K562 (cell line): ENCODE measurements around the gene AKAP6. TPM values are rescaled to one million over a fixed set of nuclear protein-coding genes. Genes with fewer than 3 reads are reported as not detected.

ENCODE experiments used
- ATAC-seq: fragments of 200-7000 bp; cut with Tn5 transposase; 3 replicates; pipeline ENCODE4 v1.9.1; 2020; ENCODE audit warnings: moderate library complexity
- BruUV-seq: library from RNA; stranded (reverse); fragments of 400-500 nt; replicated peaks from 2 replicates; lab custom pipeline; 2021; lab: Mats Ljungman, UMichigan
- CTCF ChIA-PET: fragments of 300-600 bp; formaldehyde crosslinking; extraction: SDS; loops from one replicate; lab custom pipeline; 2021; ENCODE audit warnings: low intra/inter-chr PET ratio; lab: Yijun Ruan, JAX
- POLR2A ChIA-PET: fragments of 300-600, 350-650 bp; sonication (Branson Sonifier 250); formaldehyde crosslinking; extraction: SDS; loops from one replicate; lab custom pipeline; 2021; ENCODE audit warnings: antibody characterized with exemption, inconsistent platforms; lab: Yijun Ruan, JAX
- DNase-seq, 4 experiments: peaks; one replicate each; pipeline versions ENCODE4 v3.0.0 to v3.0.0-alpha.2; 2011 to 2018; ENCODE audit warnings: low spot score in 3 of 4, mixed read lengths in 3 of 4; ENCODE audit errors: extremely low read depth in 1 of 4
- FAIRE-seq: peaks from 2 replicates; lab custom pipeline; 2011; peaks lifted over from hg19 to GRCh38; lab: Jason Lieb, UNC
- H2AFZ ChIP-seq: 2 replicates; pipeline ENCODE4 v1.6.0; 2011; ENCODE audit warnings: low read depth, low read length, control low read depth, inconsistent platforms
- H3K27ac ChIP-seq: fragments of 200-600 bp; 3 replicates; pipeline ENCODE4 v1.8.0; 2011; ENCODE audit warnings: low read depth, mild to moderate bottlenecking, control low read depth, inconsistent platforms, low read length, moderate library complexity, mixed read lengths; ENCODE audit errors: extremely low read depth
- H3K27me3 ChIP-seq, 2 experiments: fragments of 300-600 bp in 1 of 2; 2 replicates in 1 of 2; 3 replicates in 1 of 2; pipeline versions ENCODE4 v1.6.0 to v1.8.0; 2011; ENCODE audit warnings: inconsistent platforms in 2 of 2, low read length in 2 of 2, mild to moderate bottlenecking in 1 of 2, mixed read lengths in 1 of 2, moderate library complexity in 1 of 2; ENCODE audit not compliant: control insufficient read depth in 2 of 2, insufficient read depth in 2 of 2
- H3K36me3 ChIP-seq: fragments of 300-600 bp; 3 replicates; pipeline ENCODE4 v1.8.0; 2011; ENCODE audit warnings: mild to moderate bottlenecking, low read length, inconsistent platforms; ENCODE audit not compliant: control insufficient read depth, insufficient read depth
- H3K4me1 ChIP-seq, 2 experiments: fragments of 200-600 bp in 1 of 2; replicated peaks in 1 of 2; 2 replicates in 1 of 2; 3 replicates in 1 of 2; pipeline versions ENCODE4 v1.5.1 to v1.8.0; 2011; ENCODE audit warnings: inconsistent platforms in 2 of 2, low read length in 2 of 2, mild to moderate bottlenecking in 1 of 2, mixed read lengths in 1 of 2, moderate library complexity in 1 of 2; ENCODE audit not compliant: control insufficient read depth in 2 of 2, insufficient read depth in 2 of 2
- H3K4me2 ChIP-seq: 2 replicates; pipeline ENCODE4 v1.6.1; 2011; ENCODE audit warnings: low read length, control low read depth, inconsistent platforms, mixed read lengths; ENCODE audit not compliant: insufficient read depth
- H3K4me3 ChIP-seq: fragments of 200-600 bp; sonication (generic), shearing (Covaris generic); 2 replicates; pipeline ENCODE4 v1.5.1; 2016; ENCODE audit warnings: control low read depth, inconsistent platforms
- H3K79me2 ChIP-seq: fragments of 200-600 bp; 3 replicates; pipeline ENCODE4 v1.8.0; 2011; ENCODE audit warnings: low read length, inconsistent platforms; ENCODE audit not compliant: control insufficient read depth, insufficient read depth
- H3K9ac ChIP-seq, 2 experiments: 2 replicates each; pipeline versions ENCODE4 v1.6.0 to v1.6.1; 2011; ENCODE audit warnings: low read depth in 2 of 2, low read length in 2 of 2, control low read depth in 1 of 2, inconsistent platforms in 1 of 2, mild to moderate bottlenecking in 1 of 2, mixed read lengths in 1 of 2; ENCODE audit not compliant: insufficient read depth in 1 of 2
- H3K9me1 ChIP-seq: one replicate; pipeline ENCODE4 v1.6.0; 2011; ENCODE audit warnings: inconsistent platforms, mild to moderate bottlenecking, low read length, moderate library complexity; ENCODE audit not compliant: control insufficient read depth, insufficient read depth
- H3K9me3 ChIP-seq: replicated peaks from 2 replicates; pipeline ENCODE4 v1.5.1; 2011; ENCODE audit warnings: low read depth, low read length, inconsistent platforms; ENCODE audit not compliant: control insufficient read depth, insufficient read depth
- H4K20me1 ChIP-seq: replicated peaks from 2 replicates; pipeline ENCODE4 v1.6.1; 2011; ENCODE audit warnings: low read length, inconsistent platforms, mixed read lengths; ENCODE audit not compliant: control insufficient read depth, insufficient read depth
- ADNP ChIP-seq: fragments of 200-800 bp; sonication (Bioruptor generic); IDR thresholded peaks from 2 replicates; pipeline ENCODE4 v1.6.1; 2016; ENCODE audit warnings: missing genetic modification characterization, missing compliant biosample characterization
- AFF1 ChIP-seq, 2 experiments: fragments of 450-650 bp; IDR thresholded peaks; 2 replicates each; pipeline ENCODE4 v1.6.1; 2018; ENCODE audit warnings: mild to moderate bottlenecking in 2 of 2, low read depth in 1 of 2; ENCODE audit not compliant: partially characterized antibody in 2 of 2
- BRF2 ChIP-seq: IDR thresholded peaks from 3 replicates; pipeline ENCODE4 v1.6.1; 2011; ENCODE audit warnings: borderline replicate concordance, mild to moderate bottlenecking; ENCODE audit not compliant: insufficient read length, insufficient read depth
- CCAR2 ChIP-seq: fragments of 200-400 bp; formaldehyde crosslinking; IDR thresholded peaks from 2 replicates; pipeline ENCODE4 v1.6.1; 2017; ENCODE audit warnings: mild to moderate bottlenecking, low read depth, low read length
- JUND ChIP-seq, 2 experiments: IDR thresholded peaks; 2 replicates in 1 of 2; 3 replicates in 1 of 2; pipeline ENCODE4 v1.6.1; 2011; ENCODE audit warnings: borderline replicate concordance in 2 of 2, low read depth in 2 of 2, low read length in 2 of 2, improper control_type of control experiment in 1 of 2, missing biosample characterization in 1 of 2, missing genetic modification characterization in 1 of 2, missing genetic modification reagents in 1 of 2
- NCOA6 ChIP-seq: fragments of 450-650 bp; IDR thresholded peaks from 2 replicates; pipeline ENCODE4 v1.6.1; 2017; ENCODE audit warnings: mild to moderate bottlenecking
- SAFB ChIP-seq: fragments of 200-400 bp; formaldehyde crosslinking; IDR thresholded peaks from 2 replicates; pipeline ENCODE4 v1.6.1; 2017; ENCODE audit warnings: low read depth, low read length, borderline replicate concordance
- SREBF1 ChIP-seq: fragments of 150-350 bp; IDR thresholded peaks from 2 replicates; pipeline ENCODE4 v1.6.1; 2014; ENCODE audit warnings: antibody characterized with exemption, low read depth, low read length, borderline replicate concordance
- STAT6 ChIP-seq: sonication (generic); formaldehyde crosslinking; IDR thresholded peaks from 2 replicates; pipeline ENCODE4 v1.8.1; 2023; ENCODE audit warnings: mild to moderate bottlenecking, missing genetic modification reagents
- ZNF445 ChIP-seq: fragments of 250-450 bp; sonication (Bioruptor Pico); IDR thresholded peaks from 2 replicates; pipeline ENCODE4 v1.4.0; 2020; ENCODE audit warnings: low read depth, mild to moderate bottlenecking, moderate library complexity
- ZNF586 ChIP-seq: fragments of 450-650 bp; formaldehyde crosslinking; conservative IDR thresholded peaks from 2 replicates; pipeline ENCODE4 v1.4.0; 2020; ENCODE audit warnings: mild to moderate bottlenecking, moderate library complexity
- WGBS: fragments of 100-300 bp; shearing (Covaris generic); methylation state at CpG from one replicate; pipeline ENCODE4 v1.1.6; 2016; ENCODE audit warnings: low coverage, mixed read lengths; ENCODE audit not compliant: insufficient coverage; ENCODE audit errors: missing lambda C conversion rate; 5-methylcytosine and 5-hydroxymethylcytosine counted together
- in situ Hi-C: fragments of 300-500 bp; cut with MboI; formaldehyde crosslinking; loops from 4 replicates; pipeline ENCODE4 v1.15.0; 2018; ENCODE audit warnings: inconsistent platforms, mixed read lengths
- intact Hi-C: fragments of 100-400 bp; cut with micrococcal nuclease; formaldehyde crosslinking; loops from 2 replicates; pipeline ENCODE4 v1.14.2; 2022
- polyA plus RNA-seq, 8 experiments: library from polyadenylated mRNA; depleted of rRNA in 4 of 8; stranded (reverse) in 5 of 8; unstranded in 3 of 8; fragments of >200 nt; fragmentation: Nextera tagmentation in 2 of 8; fragmentation: Illumina TruSeq in 1 of 8; extraction: Ambion mirVana in 2 of 8; extraction: Trizol in 1 of 8; gene quantifications; 2 replicates each; pipeline versions ENCODE4 v1.2.1 to v1.2.3, GENCODE V29; 2011 to 2014; ENCODE audit warnings: inconsistent platforms in 1 of 8, missing spikeins in 1 of 8
- total RNA-seq, 7 experiments: library from RNA; depleted of rRNA in 6 of 7; stranded (reverse); fragments of >200 nt in 6 of 7; fragmentation: Illumina TruSeq in 2 of 7; extraction: Trizol in 2 of 7; gene quantifications; 2 replicates each; pipeline versions ENCODE4 v1.2.1 to v1.2.3, GENCODE V29; 2011 to 2021; ENCODE audit warnings: low replicate concordance in 1 of 7

Gene AKAP6
- total and polyA plus RNA-seq, 9 of the 15 experiments (the other 6 are each of a cell fraction or from before 2014, with no cell fraction given): 0.03 to 1.7 (median 0.48) TPM

- ATAC-seq: no peak
- BruUV-seq: no TSS peak
- no peaks in the 10 kb centered on the region for H3K79me2 ChIP-seq
- TF ChIP-seq ZNF586 (CRISPR knock-in tag) (no peak), NCOA6 (no peak), CCAR2 (no peak), BRF2 (no peak), STAT6 (CRISPR knock-in tag) (no peak), SREBF1 (no peak), ZNF445 (no peak), ADNP (no peak), JUND (IDR thresholded peaks at IDR 0.05; ENCODE audit: borderline replicate concordance, low read depth, low read length) (no peak), JUND (tag; IDR thresholded peaks at IDR 0.05; ENCODE audit: borderline replicate concordance, low read depth, low read length) (no peak), AFF1 (IDR thresholded peaks at IDR 0.05; ENCODE audit: low read depth in 1 of 2, partially characterized antibody in 2 of 2) (no peak), SAFB (no peak)
Observed at GRCh38 chr14:32474478-32475195, 145.5 kb downstream of the AKAP6 start.

More at GRCh38 chr14:32474478-32475195, 145.5 kb downstream of the AKAP6 start:
- Histone ChIP-seq H3K4me2 (no peak overlapping the region), H3K27me3 (peaks cover 0 to 5% of the 10 kb centered on the region in 2 experiments; a peak in 2 of 5 replicates), H3K9me3 (no peaks in the 10 kb centered on the region), H2AFZ (no peak overlapping the region), H3K4me1 (no peaks in the 10 kb centered on the region), H4K20me1 (no peaks in the 10 kb centered on the region), H3K36me3 (no peaks in the 10 kb centered on the region), H3K9ac (no peak overlapping the region), H3K27ac (no peak overlapping the region), H3K9me1 (no peaks in the 10 kb centered on the region), H3K4me3 (no peak overlapping the region)
- WGBS: 0% methylated on average over 4 of the region's 5 CpGs
- FAIRE-seq: no peak
- DNase-seq: no peak
- ChIA-PET POLR2A (no interaction called here), CTCF (no interaction called here)
- in situ Hi-C loops: loop anchor here (25.0 kb wide), 1 partner anchor 412 kb away; no protein-coding TSS in a partner anchor
- intact Hi-C loops: no loop called here
